Inflammatory macrophage (primary cell): Measurements from ENCODE around the gene SH3BGRL3.
"Not testable (repeated sequence)": the region's sequence is repeated elsewhere in the genome, so short reads cannot be mapped to it uniquely, and the experiment has no call there.

ENCODE experiments used
- DNase-seq, 2 donors: peaks; one replicate each; pipeline ENCODE4 v3.0.0-alpha.2; 2020 to 2022

SH3BGRL3 gene

DNA sequence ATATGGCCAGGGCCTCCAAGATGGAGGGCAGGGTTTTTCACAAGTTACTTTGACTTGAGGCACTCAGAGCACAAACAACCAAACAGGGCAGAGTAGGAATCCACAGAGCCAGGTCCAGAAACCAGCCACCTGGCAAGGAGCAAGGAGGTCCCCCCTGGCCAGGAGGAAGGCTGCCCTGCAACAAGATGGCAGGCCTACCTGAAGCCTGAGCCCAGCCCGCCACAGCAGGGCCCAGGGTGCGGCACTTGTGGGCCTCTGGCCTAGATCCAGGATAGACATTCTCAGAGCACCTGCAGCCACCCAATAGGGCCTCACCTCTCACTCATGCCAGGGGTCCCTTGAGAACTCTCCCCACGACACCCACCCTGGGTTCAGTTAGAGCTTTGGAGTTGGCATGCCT, 11.5 kb downstream of the SH3BGRL3 start:
- no peak for DNase-seq

DNA sequence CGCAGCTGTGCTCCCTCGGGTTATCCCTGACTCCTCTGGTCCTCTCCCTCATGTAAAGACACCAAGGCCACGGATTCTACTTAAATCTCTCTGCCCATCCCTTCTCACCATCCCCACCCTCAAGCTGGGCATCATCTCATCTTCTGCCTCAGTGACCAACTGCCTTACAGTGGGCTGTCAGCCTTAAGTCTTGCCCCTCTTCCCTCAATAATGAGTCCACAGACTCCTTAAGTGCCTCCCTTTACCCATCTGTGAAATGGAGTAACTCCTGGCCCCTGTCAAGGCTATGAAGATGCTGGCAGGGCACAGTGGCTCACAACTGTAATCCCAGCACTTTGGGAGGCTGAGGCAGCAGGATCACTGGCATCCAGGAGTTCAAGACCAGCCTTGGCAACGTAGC, 12.1 kb downstream of the SH3BGRL3 start:
- DNase-seq = no peak

GRCh38 chr1:26292735-26293134, 12.8 kb downstream of the SH3BGRL3 start:
- DNase-seq = not testable (repeated sequence)

DNA sequence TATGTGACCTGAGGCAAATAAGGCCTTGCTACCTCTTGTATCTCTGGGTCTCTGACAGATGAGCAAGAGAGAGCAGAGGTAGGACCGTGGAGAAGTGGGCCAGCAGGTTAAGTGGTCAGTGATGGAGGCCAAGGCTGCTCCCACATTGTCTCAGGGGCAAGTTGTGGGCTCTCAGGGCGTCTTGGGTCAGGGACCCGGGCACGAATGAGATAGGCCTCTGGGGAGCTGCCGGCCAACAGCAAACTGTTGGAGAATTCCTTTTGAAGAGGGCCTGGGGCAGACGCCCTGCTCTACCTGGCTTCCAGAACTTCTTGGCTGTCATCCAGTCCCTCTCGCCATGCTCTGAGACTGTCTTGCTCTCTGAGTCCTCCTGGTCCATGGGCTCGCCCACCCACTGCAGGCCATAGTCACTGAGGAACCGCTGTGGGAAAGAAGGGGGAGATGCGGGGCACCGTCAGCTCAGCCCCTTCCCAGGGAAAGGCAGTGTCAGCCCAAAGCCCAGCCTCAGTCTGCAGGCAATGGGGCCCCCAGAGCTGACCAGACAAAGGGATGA, 14.1 kb downstream of the SH3BGRL3 start:
- no peak for DNase-seq

- no peak for DNase-seq
Observed at GRCh38 chr1:26295194-26296138, 15.6 kb downstream of the SH3BGRL3 start.

DNA sequence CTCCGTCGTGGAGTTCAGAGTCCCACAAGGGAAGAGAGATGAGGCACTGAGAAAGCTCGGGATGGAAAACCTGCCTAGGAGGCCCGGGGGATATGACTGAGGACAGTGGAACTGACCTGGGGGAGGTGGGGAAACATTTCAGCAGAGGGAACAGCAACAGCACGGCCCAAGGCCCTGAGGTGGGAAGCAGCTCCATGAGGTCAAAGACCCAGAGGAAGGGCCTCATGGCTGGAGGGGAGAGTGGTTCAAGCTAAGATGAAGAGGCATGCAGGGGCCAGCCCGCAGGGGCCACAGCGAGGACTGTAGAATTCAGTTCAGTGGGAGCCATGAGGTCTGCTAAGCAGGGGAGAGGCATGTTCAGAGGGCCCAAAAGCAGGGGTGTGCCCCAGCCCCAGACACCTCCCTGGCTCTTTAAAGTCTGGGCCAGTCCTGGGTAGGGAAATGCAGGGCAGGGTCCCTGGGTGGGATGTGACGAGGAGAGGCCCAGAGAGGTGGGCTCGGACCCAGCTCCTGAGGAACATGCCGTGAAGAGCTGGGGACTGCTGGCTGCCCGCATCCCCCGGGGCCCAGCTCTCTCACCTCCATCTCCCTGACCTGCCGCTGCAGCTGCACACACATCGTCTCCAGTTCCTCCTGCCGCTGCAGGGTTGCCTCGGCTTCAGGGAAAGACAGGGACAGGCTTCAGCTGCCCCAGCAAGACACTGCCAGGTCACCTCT, 16.6 kb downstream of the SH3BGRL3 start:
- no peak for DNase-seq

- DNase-seq = no peak
Observed at GRCh38 chr1:26297057-26297790, 17.3 kb downstream of the SH3BGRL3 start.

GRCh38 chr1:26297791-26298124, 17.9 kb downstream of the SH3BGRL3 start:
- DNase-seq = no peak

DNA sequence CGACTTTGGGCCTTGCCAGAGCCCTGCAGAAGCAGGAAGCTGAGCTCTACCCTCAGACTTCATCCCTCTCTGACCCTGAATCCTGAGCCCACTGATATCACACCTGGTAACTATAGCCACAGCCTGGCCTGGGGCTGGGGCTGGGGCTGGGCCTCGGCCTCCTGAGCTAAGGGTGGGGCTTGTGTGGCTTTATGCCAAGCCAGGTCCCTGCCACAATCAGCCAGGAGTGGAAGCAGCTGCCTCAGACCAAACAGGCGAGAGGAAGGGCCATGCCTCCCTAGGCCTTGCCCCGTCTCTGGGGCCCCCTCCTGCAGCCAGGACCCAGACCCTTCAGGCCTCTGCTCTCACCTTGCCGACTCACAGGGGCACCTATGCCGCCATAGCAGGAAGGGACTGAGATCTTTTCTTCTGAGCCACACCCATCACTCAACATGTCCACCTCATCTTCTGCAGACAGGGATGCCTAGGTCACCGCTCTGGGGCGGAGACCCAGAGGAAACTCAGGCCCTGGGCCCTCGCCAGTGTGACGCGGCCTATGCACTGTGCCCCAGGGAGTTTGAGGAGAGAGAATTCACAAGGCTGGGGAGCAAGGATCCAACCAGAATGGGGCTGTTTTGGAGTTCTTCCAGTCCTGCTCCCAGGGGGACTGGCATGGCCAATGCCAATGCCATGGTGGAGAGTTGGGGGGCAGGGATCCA, 20.8 kb downstream of the SH3BGRL3 start:
- no peak for DNase-seq

DNA sequence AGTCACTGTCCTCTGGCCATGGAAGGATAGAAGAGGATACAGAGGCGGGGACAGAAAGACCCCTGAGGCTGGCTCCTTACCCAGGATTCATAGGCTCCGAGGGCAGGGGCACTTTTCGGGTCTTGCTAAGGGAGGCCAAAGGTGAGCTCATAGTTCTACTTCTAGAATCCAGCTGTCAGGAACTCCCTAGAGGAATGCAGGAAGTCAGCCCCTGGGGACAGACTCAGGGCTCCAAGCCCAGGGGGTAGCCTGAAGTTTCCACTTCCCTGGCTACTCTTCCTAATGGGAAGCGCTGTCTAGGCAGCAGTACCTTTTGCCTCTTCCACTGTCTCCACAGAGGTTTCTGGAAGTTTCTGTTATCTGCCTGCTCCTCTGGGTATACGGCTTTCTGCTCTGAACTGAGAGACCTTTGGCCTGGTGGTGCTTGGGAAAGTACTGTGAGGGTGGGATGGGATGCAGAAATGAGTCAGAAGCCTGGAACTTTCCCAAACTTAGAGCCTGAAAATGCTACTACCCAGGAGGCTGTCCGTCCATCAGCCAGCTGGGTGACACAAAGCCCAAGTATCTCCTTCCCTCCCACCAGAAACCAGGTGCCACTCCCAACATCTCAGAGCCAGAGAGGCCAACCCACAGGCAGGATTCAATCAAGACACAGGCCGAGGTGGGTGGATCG, 23.0 kb downstream of the SH3BGRL3 start:
- no peak for DNase-seq

DNA sequence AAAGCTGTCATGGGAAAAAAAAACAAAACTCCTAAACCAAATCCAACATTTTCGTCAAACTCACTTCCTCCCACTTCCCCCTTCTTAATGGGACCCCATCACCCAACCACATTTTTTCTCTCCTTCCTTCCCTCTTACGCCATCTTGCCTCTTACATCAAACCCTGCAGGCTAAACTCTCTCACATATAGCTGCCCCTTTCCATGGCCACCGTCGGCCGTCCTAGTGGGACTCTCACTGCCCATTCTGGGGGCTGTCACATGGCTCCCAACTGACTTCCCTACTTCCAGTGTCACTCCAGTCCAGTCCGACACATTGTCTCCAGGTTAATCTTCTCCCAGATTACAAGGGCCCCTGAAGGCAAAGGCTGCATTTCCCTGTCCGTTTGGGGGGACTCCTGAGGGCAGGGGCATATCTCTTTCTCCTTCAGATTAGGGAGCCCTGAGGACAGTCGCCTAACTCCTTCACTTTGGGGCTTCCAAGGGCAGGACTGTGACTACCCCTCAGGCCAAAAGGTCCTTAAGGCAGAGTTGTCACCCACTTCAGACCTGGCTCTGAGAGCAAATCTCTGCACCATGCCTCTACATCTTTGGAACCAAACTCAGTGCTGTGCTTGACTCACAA, 25.9 kb downstream of the SH3BGRL3 start:
- DNase-seq = peak; percentile 61 to 74

DNA sequence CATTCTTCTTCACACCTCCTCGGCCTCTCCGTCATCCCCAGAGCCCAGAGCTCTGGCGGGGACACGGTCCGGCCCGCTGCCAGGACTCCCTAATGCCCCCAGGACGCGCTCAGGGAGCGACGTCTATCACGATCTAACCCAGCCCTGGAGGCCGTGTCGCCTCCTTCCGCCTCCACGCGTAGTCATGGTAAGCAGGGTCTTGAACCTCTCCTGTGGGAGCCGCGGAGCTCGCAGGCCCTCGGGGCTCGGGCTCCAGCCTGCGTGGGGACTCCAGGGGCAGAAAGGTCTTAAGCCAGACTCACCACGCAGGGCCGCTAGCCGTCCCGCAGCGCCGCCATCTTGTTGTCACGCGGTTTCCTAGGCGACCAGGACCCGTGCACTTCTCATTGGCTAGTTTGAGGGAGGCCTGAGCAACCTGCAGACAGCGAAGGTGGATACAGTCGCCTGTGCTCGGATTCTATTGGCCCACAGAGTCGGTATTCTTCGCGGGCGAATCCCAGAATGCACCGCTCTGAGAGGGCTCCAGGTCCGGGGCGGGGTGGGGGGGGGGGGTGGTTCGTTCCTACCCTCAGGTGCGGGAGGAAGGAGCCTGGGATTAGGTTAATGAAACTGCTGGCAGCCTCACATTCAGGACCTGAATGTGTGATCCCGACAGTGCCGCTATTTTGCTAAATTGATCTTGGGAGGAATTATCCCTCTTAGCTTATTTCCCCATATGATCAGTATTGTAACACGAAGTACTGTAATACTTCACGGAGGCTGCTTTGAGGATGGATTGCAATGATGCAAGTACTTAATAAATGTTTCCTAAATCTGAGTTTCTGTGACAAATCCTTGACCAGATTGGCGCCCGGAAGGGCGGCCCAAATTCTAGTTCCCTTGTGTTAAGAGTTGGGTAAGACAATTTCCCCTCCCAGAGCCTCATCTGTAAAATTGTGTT, 26.7 kb downstream of the SH3BGRL3 start, which contains the start of gene UBXN11:
UBXN11 (minus strand) TSS at position 347 of the 940 bp plus-strand sequence. CDS start 3,753 bp downstream, outside the sequence.
- DNase-seq = peak; percentile 96 to 98

- DNase-seq = no peak
Observed at GRCh38 chr1:26307363-26307781, 27.5 kb downstream of the SH3BGRL3 start.

GRCh38 chr1:26307966-26308899, 28.3 kb downstream of the SH3BGRL3 start:
- peak; percentile 42 to 54 for DNase-seq

DNA sequence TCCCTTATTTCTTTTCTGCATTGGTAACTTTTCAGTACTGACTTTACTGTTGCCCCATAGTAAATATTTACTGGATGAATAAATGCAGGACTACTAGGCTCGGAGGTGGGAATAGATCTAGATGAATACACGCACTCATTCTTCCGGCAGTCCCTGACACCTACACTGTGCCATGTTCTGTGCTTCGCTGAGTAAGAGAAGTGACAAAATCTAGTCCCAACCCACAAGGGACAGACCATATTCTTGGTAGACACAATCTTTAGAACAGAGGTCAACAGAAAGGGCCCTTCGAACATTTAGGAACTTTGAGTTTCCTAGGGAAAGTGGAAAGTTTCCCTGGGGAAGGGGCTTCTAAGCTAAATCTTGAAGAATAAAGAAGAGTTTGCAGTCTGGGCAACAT, 34.6 kb downstream of the SH3BGRL3 start:
- peak; percentile 25 to 69 for DNase-seq

- DNase-seq = no peak
Observed at GRCh38 chr1:26315874-26316850, 36.3 kb downstream of the SH3BGRL3 start.

GRCh38 chr1:26317146-26317545, 37.3 kb downstream of the SH3BGRL3 start:
- DNase-seq = peak in 1 of 2 donors; percentile 32
